ENCODE measurements around the gene LKAAEAR1.

GRCh38 chr20:64099086-64099786, 15.0 kb upstream of the LKAAEAR1 start:
- TF ChIP-seq EZH2 (IDR thresholded peaks at IDR 0.05; ENCODE audit: borderline replicate concordance, low read length) (no peak), CTCF (conservative IDR thresholded peaks at IDR 0.05 in 1 of 2, IDR thresholded peaks at IDR 0.05 in 1 of 2; ENCODE audit: extremely low read depth in 1 of 2, insufficient read depth in 1 of 2, low read depth in 1 of 2, low read length in 2 of 2) (no peak)

Data from mammary epithelial cell (primary cell).